Measurements from ENCODE around the gene CLCF1.
"Not testable (repeated sequence)": the region's sequence is repeated elsewhere in the genome, so short reads cannot be mapped to it uniquely, and the experiment has no call there.

The CLCF1 gene

DNA sequence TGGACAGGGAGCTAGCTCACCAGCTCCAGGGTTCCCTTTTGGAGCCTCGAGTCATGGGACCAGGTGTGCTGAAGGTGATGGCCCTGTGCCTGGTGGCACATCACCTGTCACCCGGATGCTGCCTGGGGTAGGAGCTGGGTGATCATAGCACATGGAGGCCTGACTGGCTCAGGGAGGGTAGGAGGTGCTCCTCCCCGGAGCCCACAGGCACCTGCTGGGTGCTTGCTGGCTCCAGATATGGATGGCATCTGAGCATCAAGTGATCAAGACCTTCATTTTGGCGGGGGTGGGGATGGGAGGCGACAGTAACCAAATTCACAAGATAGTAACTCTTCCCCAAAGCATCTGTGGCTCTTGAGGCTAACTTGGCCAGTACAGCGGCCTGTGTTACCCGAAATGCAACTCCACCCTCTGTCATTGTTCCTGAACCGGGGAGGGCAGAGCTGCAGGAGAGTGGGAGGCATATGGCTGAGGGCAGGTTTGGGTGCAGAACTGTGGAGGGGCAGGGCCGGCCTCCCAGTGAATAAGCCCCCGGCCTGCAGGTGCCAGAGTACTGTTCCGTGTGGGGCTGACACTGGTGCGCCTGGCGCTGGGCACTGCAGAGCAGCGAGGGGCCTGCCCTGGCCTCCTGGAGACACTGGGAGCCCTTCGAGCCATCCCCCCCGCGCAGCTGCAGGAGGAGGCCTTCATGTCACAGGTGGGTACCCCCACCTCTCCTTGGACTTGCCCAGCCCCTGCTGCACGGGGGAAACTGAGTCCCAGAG lies 35.2 kb upstream of the CLCF1 start:
- no peak for DNase-seq

DNA sequence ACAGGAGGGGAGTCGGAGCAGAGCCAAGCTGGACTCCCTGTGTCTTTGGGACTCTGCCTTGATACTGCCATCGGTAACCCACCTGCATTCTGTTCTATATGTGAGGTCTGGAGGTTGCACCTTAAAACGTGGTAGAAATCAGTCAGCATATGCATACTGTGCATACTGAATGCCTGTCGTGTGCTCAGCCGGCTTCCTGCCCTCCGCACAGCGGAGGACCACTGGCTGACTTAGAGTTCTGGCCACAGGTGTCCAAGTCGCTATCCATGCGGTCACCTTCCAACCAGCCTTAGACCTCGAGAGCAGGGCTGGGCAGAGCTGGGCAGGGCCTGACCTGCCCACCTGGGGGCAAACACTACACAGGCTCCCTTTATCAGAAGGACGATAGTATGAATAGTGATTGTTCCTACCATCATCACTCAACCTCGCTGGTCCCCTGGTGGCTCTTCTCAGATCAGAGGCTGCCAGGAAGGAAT lies 34.3 kb upstream of the CLCF1 start:
- DNase-seq = no peak

DNA sequence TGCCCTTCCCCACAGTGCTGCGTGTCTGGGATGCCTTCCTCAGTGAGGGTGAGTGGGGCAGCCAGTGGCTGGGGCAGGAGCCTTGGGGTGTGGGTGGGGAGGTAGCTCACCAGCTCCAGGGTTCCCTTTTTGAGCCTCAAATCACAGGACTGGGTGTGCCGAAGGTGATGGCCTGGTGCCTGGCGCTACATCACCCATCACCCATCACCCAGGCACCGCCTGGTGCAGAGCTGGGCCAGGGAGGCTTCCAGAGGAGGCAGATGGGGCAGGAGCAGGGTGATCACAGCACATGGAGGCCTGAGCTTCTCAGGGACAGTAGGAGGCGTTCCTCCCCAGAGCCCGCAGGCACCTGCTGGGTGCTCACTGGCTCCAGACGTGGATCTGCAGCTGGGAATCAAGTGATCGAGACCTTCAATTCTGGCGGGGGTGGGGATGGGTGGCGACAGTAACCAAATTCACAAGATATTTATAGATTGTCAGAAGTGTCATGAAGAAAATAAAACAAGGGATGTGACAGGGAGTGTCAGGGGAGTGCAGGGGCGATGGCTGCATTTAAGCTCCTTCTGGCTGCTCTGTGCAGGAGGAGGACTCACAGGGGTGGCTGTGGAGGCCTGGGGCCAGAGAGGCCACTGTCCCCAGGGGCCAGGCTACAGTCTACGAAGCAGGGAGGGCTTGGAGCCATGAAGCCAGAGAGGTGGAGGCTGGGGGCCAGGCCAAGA lies 33.7 kb upstream of the CLCF1 start:
- DNase-seq = no peak

DNA sequence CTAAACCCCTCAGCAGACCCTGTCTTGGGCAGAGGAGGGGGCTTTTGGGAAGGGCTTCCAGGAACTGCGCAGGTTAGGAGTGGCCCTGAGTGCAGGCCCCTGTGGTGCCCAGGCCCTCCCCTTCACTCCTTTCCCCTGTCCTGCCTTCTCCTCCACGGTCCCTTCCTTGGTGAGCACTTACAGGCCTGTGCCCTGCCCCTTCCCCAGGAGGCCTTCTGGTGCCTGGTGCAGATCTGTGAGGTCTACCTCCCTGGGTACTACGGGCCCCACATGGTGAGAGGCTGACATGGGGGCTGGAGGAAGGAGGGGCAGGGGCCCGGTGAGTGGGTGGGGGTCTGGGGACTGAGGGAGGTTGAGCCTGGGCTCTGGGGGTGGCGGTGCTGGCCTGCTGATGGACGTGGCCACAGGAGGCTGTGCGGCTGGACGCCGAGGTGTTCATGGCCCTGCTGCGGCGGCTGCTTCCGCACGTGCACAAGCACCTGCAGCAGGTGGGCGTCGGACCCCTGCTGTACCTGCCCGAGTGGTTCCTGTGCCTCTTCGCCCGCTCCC lies 33.1 kb upstream of the CLCF1 start:
- DNase-seq = no peak

DNA sequence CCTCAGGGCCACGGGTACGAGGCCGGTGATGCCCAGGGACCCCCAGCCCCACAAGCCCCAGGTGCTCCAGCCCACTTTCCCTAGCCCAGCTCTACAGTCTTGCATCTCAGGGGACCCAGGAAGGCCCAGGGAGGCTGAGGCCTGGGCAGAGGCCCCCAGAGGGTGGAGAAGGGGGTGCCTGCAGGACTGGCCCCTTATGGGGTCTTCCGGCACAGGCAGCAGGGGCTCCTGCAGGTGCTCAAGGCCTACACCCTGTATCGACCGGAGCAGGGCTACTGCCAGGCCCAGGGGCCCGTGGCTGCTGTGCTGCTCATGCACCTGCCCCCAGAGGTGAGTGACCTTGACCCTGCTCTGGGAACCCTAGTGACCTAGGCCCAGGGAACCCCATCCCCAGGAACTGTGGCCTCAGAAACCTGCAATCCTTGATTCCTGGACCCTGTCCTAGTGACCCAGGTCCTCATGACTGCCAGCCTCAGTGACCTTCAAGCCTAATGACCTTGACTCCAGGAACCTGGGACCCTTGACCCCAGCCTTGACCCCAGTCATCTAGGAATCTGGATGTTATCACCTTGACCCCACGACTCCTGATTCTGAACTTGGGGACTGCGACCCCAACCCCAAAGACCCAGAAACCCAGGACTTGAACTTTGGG lies 32.4 kb upstream of the CLCF1 start:
- no peak for DNase-seq

DNA sequence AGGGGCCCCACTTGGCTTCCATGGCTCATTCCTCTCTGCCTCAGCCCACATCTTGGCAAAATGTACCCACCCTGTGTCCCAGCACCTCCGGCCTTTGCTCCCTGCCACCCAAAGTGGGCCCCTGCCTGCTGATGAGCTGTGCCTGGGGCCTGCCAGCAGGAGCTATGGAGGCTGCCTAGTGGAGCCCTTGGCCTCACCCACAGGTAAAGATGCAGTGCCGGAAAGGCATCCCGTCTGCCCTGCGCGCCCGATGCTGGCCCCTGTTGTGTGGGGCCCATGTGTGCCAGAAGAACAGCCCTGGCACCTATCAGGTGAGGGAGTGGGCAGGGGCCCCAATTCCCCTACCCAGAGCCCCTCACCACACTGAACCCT lies 31.8 kb upstream of the CLCF1 start:
- DNase-seq = no peak

DNA sequence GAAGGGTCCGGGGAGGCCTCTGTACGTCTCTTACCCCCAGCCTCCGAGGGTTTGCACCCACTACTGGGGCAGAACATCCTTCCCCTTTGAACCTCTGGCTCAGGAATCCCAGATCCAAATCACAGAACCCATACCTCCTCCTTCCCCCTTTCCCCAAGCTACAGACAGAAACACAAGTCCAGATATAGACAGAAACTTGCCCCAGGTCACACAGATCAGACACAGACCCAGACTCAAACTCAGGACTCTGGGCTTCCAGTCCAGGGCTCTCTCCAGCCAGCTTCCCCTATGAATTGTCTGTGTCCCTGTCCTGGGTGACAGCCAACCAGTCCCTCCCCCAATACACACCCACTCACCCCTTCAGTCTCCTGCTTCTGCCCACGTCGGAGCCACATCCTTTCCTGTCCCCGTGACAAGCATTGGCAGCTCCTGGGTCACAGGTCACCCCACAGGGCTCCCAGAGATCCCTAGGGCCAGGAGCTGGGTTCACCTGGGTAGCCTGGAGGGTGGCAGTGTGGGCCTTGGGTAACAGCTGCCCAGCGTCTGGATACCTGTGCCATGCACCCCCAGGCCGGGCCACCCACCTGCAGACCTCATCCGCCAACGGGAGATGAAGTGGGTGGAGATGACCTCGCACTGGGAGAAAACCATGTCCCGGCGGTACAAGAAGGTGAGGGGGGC lies 31.3 kb upstream of the CLCF1 start:
- no peak for DNase-seq

DNA sequence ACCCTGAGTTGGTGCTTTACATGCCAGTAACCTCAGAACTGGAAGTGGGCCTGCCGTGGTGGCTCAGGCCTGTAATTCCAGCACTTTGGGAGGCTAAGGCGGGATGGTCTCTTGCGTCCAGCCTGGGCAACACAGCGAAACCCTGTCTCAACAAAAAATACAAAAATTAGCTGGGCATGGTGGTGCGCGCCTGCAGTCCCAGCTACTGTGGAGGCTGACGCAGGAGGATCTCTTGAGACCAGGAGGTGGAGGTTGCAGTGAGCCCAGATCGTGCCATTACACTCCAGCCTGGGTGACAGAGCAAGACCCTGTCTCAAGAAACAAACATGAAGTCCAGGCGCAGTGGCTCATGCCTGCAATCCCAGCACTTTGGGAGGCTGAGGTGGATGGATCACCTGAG lies 29.7 kb upstream of the CLCF1 start:
- not testable (repeated sequence) for DNase-seq

DNA sequence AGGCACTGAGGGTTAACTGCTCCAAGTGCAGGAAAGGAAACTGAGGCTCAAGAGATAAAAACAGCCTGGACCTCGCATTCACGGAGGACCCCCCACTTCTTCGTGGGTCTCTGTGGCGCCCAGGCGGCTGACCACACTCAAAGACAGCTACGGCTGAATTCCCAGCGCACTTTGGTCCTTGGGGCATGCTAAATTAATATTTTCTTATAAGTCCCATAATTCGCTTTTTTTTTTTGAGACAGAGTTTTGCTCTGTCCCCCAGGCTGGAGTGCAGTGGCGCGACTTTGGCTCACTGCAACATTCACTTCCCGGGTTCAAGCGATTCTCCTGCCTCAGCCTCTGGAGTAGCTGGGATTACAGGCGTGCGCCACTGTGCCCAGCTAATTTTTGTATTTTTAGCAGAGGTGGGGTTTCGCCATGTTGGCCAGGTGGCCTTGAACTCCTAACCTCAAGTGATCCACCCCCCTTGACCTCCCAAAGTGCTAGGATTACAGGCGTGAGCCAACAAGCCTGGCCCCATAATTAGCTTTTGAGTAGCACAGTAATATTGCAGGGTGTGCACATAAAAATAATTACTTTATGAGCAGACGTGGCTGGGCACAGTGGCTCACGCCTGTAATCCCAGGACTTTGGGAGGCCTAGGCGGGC lies 28.9 kb upstream of the CLCF1 start:
- DNase-seq = not testable (repeated sequence)

DNA sequence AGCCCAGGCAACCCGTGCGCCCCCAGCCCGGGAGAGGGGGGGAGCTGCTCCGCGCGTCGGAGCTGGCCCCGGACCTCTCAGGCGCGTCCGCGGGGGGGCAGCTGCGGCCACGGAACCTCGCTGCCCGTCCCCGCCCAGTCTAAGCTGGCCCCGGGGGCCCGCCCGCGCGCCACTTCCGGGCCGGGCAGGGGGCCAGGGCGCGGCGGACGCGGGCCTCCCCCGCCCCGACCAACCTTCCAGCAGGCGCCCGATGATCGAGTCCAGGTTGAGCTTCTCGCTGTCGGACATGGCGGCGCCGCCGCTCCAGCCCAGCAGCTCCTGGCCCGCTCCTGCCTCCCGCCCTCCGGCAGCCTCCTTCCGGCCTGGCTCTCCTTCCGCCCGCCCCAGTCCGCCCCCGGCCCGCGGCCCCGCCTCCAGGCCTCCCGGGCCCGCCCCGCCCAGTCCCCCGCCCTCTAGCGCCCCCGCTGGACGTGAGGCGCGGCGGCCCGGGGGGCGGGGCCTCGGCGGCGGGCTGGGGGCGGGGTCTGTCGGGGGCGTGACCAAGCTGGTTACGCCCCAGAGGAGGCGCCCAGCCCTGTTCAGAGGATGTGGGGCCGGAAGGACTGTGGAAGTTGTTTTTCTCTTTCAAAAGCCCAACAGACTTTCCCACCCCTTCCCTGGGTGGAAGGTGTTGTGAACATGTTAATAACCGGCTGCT lies 28.2 kb upstream of the CLCF1 start, which contains the start of gene PPP1CA:
Gene PPP1CA, minus strand, starts transcription at position 364 of the 697 bp plus-strand sequence. Its CDS starts 76 bp downstream, at position 288.
- peak; percentile 92 for DNase-seq

DNA sequence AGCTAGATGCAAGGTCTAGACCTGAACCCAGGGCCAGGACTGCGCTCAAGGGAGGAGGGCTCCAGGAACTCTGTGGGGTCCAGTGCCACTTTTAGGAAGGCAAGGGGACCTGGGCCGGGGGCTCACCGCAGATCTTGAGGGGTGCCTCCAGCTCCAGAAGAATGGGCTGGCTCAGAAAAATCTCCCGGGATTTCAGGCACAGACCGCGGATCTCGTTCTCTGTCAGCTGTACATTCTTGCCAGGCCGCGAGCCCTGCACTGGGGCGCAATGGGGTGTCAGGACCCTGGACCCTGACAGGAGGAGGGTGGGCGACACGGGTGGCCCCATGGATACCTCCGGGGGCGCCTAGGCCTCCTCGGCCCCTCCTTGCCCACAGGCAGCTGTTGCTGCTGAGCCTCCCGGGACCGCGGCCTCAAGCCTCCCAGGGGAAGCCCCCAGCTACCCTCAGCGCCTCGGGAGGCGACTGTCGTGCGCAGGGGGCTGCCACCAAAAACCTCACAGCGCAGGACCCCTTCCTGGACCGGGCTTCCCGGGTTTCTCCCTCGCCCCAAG lies 27.6 kb upstream of the CLCF1 start:
- DNase-seq = peak; percentile 55

DNA sequence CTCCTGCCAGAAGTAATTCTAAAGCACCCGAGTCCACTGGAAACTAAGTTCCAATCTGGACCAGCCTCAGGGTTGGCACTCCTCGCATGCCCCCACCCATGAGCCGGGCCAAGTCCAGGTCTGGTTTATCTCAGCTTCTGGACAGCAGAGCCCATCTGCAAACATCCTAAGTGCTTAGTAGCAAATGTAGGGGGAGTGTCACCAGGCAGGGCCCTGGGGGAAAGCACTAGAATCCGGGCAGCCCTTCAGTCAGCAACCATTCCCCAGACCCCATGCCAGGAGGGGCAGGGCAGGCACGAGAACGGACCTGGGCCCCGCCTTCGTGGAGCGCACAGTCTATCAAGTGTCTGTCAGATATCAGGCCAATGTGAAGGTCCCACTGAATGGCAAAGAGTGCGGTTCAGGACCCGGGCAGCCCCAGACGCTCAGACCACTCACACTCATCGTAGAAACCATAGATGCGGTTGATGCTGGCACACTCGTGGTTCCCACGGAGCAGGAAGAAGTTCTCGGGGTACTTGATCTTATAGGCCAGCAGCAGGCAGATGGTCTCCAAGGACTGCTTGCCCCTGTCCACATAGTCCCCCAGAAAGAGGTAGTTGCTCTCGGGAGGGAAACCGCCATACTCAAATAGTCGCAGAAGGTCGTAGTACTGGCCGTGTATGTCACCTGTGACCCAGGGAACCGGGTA lies 27.0 kb upstream of the CLCF1 start:
- DNase-seq = no peak

DNA sequence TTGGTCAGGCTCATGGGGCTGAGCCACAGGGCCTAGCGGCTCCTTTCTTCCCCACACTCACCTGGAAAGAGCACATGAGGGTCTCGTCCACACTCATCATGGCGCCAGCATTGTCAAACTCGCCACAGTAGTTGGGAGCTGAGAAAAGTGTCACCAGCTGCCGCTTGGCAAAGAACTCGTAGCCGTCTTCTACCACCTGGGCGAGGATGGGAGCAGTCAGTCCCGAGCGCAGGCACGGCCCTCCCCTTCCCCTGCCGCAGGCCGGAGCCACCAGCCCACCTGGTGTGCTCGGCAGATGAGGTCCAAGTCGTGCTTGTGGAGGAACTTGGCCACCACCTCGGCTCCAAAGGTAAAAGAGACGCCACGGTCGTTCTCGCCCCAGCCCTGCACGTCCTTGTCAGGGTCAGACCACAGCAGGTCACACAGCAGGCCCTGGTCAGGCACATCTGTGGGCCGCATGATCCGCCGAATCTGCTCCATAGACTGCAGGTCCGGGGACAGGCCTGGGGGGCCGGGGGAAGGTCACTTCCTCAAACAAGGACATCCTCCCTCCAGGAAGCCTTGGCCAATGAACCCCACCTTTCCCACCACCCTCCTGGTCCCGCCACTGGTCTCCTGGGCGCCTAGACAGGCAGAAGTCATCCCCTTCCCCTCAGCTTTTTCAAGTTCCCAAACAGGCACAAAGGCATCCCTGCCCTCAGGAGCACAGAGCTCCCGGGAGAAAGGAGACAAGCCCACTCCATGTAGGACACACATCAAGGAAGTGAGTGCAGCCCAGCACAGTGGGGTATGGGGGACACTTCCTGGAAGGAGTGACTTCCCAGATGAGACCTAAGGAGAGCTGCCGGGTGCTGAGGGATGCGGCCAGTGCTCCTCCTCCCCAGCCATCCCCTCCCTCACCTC lies 25.5 kb upstream of the CLCF1 start:
- DNase-seq = no peak

DNA sequence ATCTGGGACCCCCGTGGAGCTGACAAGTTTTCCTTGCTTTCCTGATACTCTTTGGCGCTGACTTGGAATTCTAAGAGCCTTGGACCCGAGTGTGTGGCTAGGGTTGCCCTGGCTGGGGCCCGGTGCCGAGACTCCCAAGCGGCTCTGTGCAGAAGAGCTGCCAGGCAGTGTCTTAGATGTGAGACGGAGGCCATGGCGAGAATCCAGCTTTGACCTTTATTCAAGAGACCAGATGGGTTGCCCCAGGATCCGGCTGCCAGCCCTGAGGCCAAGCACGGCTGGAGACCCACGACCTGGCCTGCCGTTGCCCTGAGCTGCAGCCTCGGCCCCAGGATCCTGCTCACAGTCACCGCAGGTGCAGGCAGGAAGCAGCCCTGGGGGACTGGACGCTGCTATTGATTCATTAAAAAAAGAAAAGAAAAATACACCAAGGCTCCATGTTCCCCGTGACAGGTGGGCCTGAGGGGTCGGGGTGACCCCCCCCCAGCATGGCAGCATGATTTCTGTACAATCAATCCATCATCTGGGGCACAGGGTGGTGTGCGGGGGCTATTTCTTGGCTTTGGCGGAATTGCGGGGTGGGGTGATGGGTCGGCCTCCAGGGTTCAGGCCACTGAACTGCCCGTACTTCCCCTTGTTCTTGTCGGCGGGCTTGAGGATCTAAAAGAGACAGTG lies 24.7 kb upstream of the CLCF1 start:
- DNase-seq = no peak

DNA sequence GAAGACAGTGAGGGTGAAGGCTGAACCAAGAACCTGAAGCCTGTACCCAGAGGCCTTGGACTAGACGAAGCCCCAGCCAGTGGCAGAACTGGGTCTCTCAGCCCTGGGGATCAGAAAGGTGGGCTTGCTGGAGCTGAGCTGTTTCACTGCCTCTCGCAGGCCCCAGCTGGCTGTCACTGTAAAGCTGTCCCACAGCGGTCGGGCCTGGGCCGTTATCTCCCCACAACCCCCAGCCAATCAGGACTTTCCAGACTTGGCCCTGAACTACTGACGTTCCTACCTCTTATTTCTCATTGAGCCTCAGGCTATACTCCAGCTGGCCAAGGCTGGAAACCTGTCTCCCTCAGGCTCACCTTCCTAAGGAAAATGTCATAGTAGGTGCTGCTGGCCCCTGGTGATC lies 24.1 kb upstream of the CLCF1 start:
- no peak for DNase-seq

DNA sequence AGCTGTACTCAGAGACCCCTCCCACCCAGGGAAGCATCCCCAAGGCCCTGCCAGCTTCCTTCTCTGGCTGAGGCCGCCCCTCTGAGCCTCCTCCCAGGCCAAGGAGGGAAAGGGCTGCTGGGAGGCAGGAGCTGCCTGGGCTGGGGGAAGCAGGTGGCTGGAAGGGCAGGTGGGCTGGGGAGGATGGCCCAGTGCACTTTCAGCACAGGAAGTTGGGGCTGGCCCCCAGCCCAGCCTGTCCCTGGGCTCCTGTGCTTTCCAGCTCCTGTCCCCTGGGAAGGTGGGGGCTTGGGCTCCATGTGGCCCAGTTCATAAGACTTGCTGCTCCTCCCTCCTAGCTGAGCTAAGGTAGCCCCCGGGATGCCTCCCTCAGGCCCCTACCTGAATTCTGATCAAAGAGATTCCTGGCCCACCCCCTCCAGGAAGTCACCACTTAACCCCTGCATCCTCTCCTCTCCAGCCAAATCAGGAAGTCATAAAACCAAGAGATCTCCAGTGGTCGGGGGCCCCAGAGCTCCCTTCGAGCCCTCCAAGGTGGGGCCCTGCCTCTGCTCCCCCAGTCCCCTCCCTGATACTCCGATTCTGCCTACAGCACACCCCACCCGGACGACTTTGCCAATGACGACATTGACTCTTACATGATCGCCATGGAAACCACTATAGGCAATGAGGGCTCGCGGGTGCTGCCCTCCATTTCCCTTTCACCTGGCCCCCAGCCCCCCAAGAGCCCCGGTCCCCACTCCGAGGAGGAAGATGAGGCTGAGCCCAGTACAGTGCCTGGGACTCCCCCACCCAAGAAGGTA lies 23.4 kb upstream of the CLCF1 start:
- DNase-seq = no peak

DNA sequence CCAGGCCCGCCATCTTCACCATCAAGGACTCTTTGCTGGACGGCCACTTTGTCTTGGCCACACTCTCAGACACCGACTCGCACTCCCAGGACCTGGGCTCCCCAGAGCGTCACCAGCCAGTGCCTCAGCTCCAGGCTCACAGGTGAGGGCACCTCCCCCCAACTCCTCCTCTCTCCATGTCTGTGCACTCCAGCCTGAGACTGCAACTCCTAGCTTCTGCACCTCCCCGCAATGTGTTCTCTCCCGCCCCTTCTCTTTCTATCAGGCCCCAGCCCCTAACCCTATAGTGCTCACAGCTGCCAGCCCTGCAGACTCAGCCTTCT lies 22.8 kb upstream of the CLCF1 start:
- no peak for DNase-seq

DNA sequence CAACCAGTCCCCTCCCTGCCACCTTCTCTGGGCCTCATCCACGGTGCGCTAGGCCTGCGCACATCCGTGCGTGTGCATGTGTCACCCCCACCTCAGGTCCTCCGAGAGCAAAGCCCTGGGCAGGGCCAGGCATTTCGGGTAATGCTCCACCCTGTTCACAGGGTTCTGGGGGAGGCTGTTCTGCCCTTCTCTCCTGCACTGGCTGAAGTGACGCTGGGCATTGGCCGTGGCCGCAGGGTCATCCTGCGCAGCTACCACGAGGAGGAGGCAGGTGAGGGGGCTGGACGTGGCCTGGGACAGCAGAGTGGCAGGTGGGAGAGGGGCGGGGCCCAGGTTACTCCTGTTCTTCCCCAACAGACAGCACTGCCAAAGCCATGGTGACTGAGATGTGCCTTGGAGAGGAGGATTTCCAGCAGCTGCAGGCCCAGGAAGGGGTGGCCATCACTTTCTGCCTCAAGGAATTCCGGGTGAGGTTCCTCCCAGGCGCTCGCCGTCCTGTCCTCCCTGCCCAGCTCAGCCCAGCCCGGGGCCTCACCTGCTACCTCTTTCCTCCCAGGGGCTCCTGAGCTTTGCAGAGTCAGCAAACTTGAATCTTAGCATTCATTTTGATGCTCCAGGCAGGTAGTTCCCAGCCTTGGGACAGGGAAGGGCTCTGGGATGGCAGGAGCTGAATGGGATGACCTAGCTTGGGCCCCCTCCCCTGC lies 22.3 kb upstream of the CLCF1 start:
- DNase-seq = no peak

Data from activated gamma-delta T cell (primary cell).